DMS153 treated with DMSO at 0.1 percent for 48 hours (cell line): ENCODE data around the gene ACTG2.
"Not testable (repeated sequence)": the region's sequence is repeated elsewhere in the genome, so short reads cannot be mapped to it uniquely, and the experiment has no call there.

Source experiments
- DNase-seq: peaks from one replicate; lab custom pipeline; 2025; ENCODE audit not compliant: unreplicated experiment; lab: John Stamatoyannopoulos, UW

ACTG2 gene

DNA sequence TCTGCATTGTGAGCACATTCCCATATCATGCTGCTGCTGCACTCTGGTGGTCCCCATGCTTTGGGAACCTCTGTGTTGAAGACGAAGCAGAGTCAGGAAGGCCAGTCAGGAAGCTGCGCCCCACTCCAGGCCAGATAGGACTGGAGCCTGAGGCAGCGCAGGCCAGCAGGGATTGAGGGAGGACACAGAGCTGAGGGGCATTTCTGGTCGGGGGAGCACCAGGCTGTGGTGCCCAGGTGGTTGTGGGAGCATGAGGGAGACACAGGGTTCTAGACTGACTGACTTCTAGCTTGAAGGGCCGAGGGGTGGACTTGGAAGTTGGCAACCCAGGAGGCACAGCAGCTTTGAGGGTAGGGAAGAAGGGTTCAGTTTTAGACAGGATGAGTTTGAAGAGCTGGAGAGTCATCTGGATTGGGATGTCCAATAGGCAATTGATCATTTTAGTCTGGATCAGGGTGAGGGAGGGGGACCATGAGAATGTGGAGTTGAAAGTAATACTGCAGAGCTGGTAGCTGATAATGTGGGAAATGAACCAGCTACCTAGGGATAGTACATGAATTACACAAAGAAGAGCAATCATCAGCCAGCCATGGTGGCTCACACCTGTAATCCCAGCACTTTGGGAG lies 1.4 kb upstream of the ACTG2 start:
- DNase-seq: no peak

- DNase-seq: no peak
These were observed 1.1 kb downstream of the ACTG2 start for GRCh38 chr2:73893764-73894474.

DNA sequence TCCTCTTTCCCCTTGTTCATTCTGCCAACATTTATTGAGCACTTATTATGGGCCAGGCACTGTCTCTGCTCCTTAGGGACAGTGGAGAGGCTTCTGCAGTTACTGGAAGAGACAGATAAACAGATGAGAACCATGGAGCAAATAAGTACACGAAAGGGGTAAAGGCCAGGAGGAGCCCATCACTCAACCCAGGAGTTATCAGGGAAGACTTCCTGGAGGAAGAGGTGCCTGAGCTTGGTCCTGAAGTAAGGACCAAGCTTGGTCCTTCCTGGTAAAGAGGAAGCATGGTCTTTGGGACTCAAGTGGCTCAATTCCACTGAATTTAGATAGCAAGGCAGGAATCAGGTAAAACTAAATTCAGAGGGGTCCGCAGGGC lies 1.7 kb downstream of the ACTG2 start:
- no peak for DNase-seq

- DNase-seq: no peak
These were observed 2.1 kb downstream of the ACTG2 start for GRCh38 chr2:73894877-73895276.

- DNase-seq: no peak
These were observed 2.7 kb downstream of the ACTG2 start for GRCh38 chr2:73895473-73895872.

- DNase-seq: no peak
These were observed 3.8 kb downstream of the ACTG2 start for GRCh38 chr2:73896362-73897239.

GRCh38 chr2:73897240-73897583 lies 4.4 kb downstream of the ACTG2 start:
- DNase-seq: no peak

GRCh38 chr2:73897934-73898333 lies 5.1 kb downstream of the ACTG2 start:
- no peak for DNase-seq

- DNase-seq: no peak
These were observed 7.1 kb downstream of the ACTG2 start for GRCh38 chr2:73899801-73900336.

- DNase-seq: no peak
These were observed 8.3 kb downstream of the ACTG2 start for GRCh38 chr2:73901143-73901542.

DNA sequence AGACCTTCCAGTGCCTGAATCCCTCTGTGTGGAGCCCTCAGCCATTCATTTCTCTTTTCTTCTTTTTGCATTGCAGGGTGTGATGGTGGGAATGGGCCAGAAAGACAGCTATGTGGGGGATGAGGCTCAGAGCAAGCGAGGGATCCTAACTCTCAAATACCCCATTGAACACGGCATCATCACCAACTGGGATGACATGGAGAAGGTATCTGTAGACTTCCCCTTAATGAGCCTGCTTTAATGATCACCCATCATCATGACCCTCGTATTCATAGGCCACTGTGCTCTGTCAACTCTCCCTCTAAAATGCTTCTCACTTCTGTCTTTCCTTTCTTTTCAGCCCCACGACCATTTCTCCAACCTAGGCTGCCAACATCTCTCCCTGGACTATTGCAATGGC lies 9.5 kb downstream of the ACTG2 start:
- no peak for DNase-seq

DNA sequence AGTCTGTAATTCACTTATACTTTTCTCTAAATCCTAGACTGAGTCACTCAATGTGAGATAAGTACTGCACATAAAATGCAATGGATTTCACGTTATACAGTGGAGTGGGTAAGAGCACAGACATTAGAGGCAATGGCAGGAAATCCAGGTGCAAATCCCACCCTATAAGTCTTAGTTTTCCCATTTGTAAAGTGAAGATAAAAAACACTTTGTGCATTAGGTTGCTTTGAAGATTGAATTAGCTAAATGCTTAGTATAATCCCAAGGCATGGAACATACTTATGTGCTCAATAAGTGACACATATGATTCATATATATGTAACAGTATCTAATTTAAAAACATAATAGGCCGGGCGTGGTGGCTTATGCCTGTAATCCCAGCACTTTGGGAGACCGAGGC lies 10.5 kb downstream of the ACTG2 start:
- no peak for DNase-seq

- not testable (repeated sequence) for DNase-seq
These were observed 11.3 kb downstream of the ACTG2 start for GRCh38 chr2:73903949-73904613.

DNA sequence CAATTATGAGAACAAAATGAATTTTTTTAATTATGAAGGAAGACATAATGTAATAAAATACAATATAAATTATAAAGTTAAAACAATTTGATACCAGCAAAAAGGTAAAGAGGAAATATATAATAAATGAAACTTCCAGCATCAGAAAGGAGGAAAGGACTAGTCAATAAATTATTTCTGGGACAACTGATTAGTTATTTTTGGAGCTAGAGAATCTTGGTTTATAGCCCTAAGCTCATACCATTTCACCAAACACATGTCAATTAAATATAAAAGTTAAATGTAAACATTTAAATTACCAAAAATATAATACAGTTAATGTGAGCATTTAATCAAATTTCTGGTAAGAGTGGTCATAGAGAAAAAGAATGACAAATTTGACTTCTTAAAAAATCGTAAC lies 12.1 kb downstream of the ACTG2 start:
- no peak for DNase-seq

DNA sequence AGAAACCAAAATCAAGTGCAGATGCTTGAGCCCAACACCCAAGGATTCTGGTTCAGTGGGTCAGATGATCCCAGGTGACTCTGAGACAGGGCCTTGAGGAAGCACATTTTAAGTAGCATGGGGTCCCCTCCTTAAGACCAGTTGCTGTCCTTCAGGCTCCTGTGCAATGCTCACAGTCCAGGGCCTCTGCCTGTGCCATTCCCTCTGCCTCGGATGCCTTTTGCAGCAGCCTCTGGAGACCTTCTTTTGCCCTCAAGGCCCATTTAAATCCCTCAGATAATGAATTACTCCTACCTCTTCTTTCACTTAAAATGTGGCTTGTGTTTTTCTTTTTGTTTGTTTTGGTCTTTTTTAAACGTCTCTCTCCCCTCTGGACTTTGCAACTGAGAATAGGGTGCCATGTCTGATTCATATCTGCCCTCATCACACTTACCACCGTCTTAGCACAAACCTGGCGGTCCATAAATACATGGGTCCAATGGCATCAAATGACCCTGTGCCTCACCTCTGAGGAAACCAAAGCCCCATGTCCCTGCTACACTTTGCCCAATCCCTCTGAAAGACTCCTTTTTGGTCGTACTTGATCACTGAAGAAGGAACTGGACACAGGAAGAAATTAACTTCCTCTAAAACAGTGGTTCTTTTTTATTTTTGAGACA lies 14.2 kb downstream of the ACTG2 start:
- no peak for DNase-seq

- DNase-seq: peak; percentile 79
These were observed 15.1 kb downstream of the ACTG2 start for GRCh38 chr2:73907840-73908452.

DNA sequence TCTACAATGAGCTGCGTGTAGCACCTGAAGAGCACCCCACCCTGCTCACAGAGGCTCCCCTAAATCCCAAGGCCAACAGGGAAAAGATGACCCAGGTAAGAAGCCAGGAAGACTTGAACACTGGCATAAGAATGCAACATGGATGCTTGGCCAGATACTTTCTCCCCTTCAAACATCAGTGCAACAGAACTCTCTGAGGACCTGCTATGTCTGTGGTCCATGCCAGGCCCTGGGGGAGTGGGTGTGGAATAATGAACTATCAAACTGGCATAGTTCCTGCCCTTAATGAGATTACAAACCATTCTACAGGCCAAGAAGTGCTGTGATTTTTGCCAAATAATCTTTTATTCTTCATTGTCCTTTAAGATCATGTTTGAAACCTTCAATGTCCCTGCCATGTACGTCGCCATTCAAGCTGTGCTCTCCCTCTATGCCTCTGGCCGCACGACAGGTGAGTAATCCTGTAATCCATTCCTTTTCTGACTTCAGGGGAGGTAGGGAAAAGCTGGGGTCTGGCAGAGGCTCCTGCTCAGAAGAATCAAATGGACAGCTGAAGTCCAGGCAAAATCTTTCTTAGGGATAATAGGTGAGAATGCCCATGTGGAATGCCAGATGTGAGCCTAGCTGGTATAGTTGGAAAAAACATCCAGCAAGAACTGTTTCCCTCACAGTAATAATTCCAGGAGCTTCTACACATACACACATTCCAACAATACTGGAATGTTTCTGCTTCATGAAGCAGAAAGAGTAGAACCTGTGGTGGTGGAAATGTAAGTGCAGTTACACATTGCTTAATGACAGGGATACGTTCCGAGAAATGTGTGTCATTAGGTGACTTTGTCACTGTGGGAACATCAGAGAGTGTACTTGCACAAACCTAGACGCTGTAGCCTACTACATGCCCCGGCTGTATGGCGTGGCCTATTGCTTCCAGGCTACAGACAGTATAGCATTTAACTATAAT lies 16.2 kb downstream of the ACTG2 start:
- DNase-seq: no peak

DNA sequence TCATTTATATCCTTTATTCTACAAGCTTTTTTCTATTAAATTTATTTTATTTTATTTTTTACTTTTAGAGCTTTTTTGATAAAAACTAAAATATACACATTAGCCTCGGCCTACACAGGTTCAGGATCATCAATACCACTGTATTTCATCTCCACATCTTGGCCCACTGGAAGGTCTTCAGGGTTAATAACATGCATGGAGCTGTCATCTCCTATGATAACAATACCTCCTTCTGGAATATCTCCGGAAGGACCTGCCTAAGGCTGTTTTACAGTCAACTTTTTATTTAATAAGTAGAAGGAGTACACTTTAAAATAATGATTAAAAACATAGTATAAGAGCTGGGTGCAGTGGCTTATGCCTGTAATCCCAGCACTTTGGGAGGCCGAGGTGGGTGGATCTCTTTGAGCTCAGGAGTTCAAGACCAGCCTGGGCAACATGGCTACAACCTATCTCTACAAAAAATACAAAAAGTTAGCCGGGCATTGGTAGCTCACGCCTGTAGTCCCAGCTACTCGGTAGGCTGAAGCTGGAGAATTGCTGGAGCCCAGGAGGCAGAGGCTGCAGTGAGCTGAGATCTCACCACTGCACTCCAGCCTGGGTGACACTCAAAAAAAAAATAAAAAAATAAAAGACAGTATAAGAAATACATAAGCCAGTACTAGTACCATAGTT lies 18.2 kb downstream of the ACTG2 start:
- no peak for DNase-seq
